CD4-positive, CD25-positive, alpha-beta regulatory T cell (primary cell): ENCODE results near the gene FOXI1. TPM values are rescaled to one million over a fixed set of nuclear protein-coding genes. Genes with fewer than 3 reads are reported as not detected.

Experiments
- ATAC-seq, 2 donors: fragments of 150-1000 bp; cut with Tn5 transposase; one replicate each; pipeline ENCODE4 v1.10.0; 2021; ENCODE audit warnings: low read depth in 2 of 2, moderate number of reproducible peaks in 2 of 2, moderate library complexity in 1 of 2
- DNase-seq, 3 donors: peaks; one replicate each; pipeline versions ENCODE4 v3.0.0 to v3.0.0-alpha.2; 2012 to 2022; ENCODE audit warnings: mixed read lengths in 1 of 3
- H3K27ac ChIP-seq: one replicate; pipeline ENCODE4 v1.7.0; 2013; ENCODE audit warnings: mild to moderate bottlenecking, low read length; ENCODE audit not compliant: insufficient read depth, poor library complexity, severe bottlenecking
- H3K27me3 ChIP-seq: one replicate; pipeline ENCODE4 v1.7.0; 2013; ENCODE audit warnings: low read length; ENCODE audit not compliant: control insufficient read depth, insufficient read depth
- H3K36me3 ChIP-seq: one replicate; pipeline ENCODE4 v1.7.0; 2013; ENCODE audit warnings: mild to moderate bottlenecking, low read length, moderate library complexity; ENCODE audit not compliant: control insufficient read depth, insufficient read depth
- H3K4me1 ChIP-seq: 2 replicates; pipeline ENCODE4 v1.7.0; 2013; ENCODE audit warnings: mild to moderate bottlenecking, low read length; ENCODE audit not compliant: insufficient read depth, control insufficient read depth, poor library complexity, severe bottlenecking
- H3K4me3 ChIP-seq: one replicate; pipeline ENCODE4 v1.7.0; 2013; ENCODE audit warnings: low read depth, mild to moderate bottlenecking, low read length, moderate library complexity
- H3K9me3 ChIP-seq, 2 experiments: 1 replicate in 1 of 2; 2 replicates in 1 of 2; pipeline ENCODE4 v1.7.0; 2013; ENCODE audit warnings: low read length in 2 of 2, mild to moderate bottlenecking in 1 of 2, moderate library complexity in 1 of 2; ENCODE audit not compliant: control insufficient read depth in 2 of 2
- H3K27ac Mint-ChIP-seq, 3 donors: one replicate each; pipeline ENCODE4 v1.8.0; 2020 to 2022; ENCODE audit warnings: mild to moderate bottlenecking in 3 of 3, mixed read lengths in 3 of 3, moderate library complexity in 2 of 3
- H3K27me3 Mint-ChIP-seq: one replicate; pipeline ENCODE4 v1.8.0; 2022; ENCODE audit warnings: mild to moderate bottlenecking, mixed read lengths
- H3K36me3 Mint-ChIP-seq: one replicate; pipeline ENCODE4 v1.8.0; 2020; ENCODE audit warnings: mixed read lengths
- H3K4me1 Mint-ChIP-seq, 4 donors: one replicate each; pipeline ENCODE4 v1.8.0; 2020 to 2022; ENCODE audit warnings: mixed read lengths in 4 of 4, mild to moderate bottlenecking in 1 of 4
- H3K4me3 Mint-ChIP-seq, 4 donors: one replicate each; pipeline ENCODE4 v1.8.0; 2020 to 2022; ENCODE audit warnings: mild to moderate bottlenecking in 4 of 4, mixed read lengths in 4 of 4, moderate library complexity in 3 of 4
- H3K9me3 Mint-ChIP-seq, 7 donors: one replicate each; pipeline ENCODE4 v1.8.0; 2020 to 2022; ENCODE audit warnings: mixed read lengths in 7 of 7, mild to moderate bottlenecking in 3 of 7, moderate library complexity in 2 of 7
- polyA plus RNA-seq, 4 donors: library from polyadenylated mRNA; unstranded; fragments of 300-500 nt; fragmentation: Illumina TruSeq; gene quantifications; one replicate each; pipeline ENCODE4 v1.2.3, GENCODE V29; 2021
- total RNA-seq: library from RNA; stranded (reverse); gene quantifications from one replicate; pipeline ENCODE4 v1.2.3, GENCODE V29; 2022

FOXI1 gene
- total and polyA plus RNA-seq, 5 donors from 2014 or later, result not detected

DNA sequence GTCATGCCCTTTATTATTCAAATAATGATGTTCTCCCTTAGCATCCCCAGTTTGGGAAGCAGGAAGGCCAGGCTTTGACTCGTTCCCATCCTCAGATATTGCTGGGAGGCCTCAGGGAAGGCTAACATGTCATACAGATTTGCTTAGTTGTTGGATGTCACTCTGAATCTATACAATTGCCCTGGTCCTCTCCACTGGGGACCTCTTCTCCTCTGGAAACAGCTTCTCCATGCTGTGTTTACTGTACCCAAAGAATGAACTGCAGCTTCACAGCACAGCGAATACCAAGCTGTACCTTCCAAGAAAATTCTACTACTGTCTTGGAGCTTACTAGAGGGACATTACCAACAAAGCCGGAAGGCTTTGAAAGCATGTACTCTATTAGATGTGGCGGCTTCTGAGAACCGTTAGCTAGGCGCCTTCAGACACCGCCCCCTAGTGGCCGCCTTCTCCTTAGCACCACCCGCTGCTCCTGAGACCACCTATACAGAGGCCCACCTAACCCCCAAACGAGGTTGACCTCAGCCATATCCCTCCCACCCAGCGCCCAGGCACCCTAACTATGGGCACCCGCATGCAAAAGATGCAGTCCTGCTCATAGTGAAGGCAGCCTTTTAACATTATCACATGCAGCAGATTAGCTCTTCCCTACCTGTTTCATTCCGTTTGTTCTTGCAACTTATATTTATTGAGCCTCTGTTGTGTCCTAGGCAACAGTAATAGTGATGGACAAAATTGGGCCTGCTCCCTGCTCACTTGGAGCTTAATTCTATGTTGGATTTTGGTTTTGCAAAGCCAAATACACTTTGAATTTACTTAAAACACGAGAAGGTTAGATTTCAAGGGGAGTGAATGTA, 34.9 kb upstream of the FOXI1 start:
- Histone ChIP-seq H3K36me3 (peaks cover 64% of the 10 kb centered on the region), H3K27me3 (no peaks in the 10 kb centered on the region), H3K4me1 (no peaks in the 10 kb centered on the region), H3K27ac (no peak overlapping the region), H3K9me3 (no peaks in the 10 kb centered on the region), H3K4me3 (no peak overlapping the region)
- no peak for ATAC-seq
- H3K36me3 Mint-ChIP-seq, result peaks cover 84% of the 10 kb centered on the region
- H3K27ac Mint-ChIP-seq, result peak overlapping the region in 1 of 3 donors; percentile 88
- peaks cover 0 to 2% (median 0%) of the 10 kb centered on the region in 4 donors for H3K4me1 Mint-ChIP-seq
- DNase-seq, result peak in 1 of 3 donors; percentile 8
- no peaks in the 10 kb centered on the region for H3K27me3 Mint-ChIP-seq
- no peak overlapping the region for H3K4me3 Mint-ChIP-seq
- H3K9me3 Mint-ChIP-seq, result no peaks in the 10 kb centered on the region

DNA sequence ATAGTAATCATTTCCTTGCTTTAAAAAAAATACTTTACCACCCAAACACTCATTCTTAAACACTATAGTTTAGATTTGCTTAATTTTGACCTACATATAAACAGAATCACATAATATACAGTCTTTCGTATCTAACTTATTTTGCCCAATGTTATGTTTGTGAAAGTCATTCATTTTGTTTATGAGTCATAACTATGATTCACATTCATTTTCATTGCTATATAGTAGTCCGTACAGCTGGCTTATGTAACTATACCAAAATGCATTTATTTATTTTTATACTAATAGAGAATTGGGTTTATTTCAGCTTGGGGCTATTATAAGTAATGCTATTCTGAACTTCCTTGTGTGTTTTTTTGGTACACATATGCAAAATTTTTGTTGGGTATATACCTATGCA, 33.9 kb upstream of the FOXI1 start:
- Mint-ChIP-seq H3K9me3 (no peaks in the 10 kb centered on the region), H3K4me3 (no peak overlapping the region), H3K27ac (no peak overlapping the region), H3K36me3 (peaks cover 84% of the 10 kb centered on the region), H3K4me1 (peaks cover 0 to 2% (median 0%) of the 10 kb centered on the region in 4 donors), H3K27me3 (no peaks in the 10 kb centered on the region)
- Histone ChIP-seq H3K9me3 (no peaks in the 10 kb centered on the region), H3K36me3 (peaks cover 69% of the 10 kb centered on the region), H3K27ac (no peak overlapping the region), H3K27me3 (no peaks in the 10 kb centered on the region), H3K4me3 (no peak overlapping the region), H3K4me1 (no peaks in the 10 kb centered on the region)
- ATAC-seq (no peak), DNase-seq (no peak)

DNA sequence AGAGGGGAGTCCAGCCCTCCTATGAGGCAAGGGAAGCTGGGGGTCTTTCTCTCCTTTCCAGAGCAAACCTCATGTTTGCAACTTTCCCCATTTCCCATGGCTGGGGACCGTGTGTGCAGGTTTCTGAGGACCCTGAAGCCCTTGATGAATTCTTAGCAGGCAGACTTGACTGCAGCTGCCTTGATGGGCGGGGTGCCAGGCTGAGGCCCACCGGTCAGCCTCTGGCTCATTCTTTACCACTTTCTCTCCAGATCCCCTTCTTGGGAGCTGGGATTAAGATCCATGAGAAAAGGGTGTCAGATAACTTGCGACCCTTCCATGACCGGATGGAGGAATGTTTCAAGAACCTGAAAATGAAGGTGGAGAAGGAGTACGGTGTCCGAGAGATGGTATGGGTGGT, 30.0 kb upstream of the FOXI1 start:
- Histone ChIP-seq H3K4me1 (no peaks in the 10 kb centered on the region), H3K27ac (no peak overlapping the region), H3K4me3 (no peak overlapping the region), H3K9me3 (no peaks in the 10 kb centered on the region), H3K36me3 (peaks cover 70% of the 10 kb centered on the region), H3K27me3 (no peaks in the 10 kb centered on the region)
- H3K9me3 Mint-ChIP-seq, result no peaks in the 10 kb centered on the region
- H3K4me3 Mint-ChIP-seq, result no peak overlapping the region
- ATAC-seq, result no peak
- H3K27me3 Mint-ChIP-seq, result no peaks in the 10 kb centered on the region
- H3K27ac Mint-ChIP-seq, result peak overlapping the region in 1 of 3 donors; percentile 59
- peaks cover 77% of the 10 kb centered on the region for H3K36me3 Mint-ChIP-seq
- no peak for DNase-seq
- peaks cover 0 to 2% (median 0%) of the 10 kb centered on the region in 4 donors for H3K4me1 Mint-ChIP-seq

DNA sequence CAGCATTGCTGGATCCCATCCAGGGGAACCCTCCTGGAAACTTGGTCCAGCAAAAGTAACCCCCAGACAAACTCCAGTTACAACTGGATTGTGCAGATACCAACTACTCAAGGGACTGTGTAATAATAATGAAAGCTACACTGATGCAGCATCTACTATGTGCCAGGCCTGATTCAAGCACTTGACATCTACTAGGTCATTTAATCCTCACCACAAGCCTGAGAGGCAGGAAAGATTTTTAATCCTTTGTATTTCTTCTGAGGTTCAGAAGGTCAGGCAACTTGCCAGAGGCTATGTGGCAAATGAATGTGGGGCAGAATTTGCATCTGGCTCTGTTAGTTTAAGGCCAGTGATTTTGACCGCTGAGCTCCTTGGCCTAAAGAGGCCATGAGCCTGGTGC, 29.5 kb upstream of the FOXI1 start:
- Histone ChIP-seq H3K27ac (no peak overlapping the region), H3K36me3 (peaks cover 70% of the 10 kb centered on the region), H3K27me3 (no peaks in the 10 kb centered on the region), H3K4me1 (no peaks in the 10 kb centered on the region), H3K9me3 (no peaks in the 10 kb centered on the region), H3K4me3 (no peak overlapping the region)
- no peak overlapping the region for H3K4me3 Mint-ChIP-seq
- peaks cover 77% of the 10 kb centered on the region for H3K36me3 Mint-ChIP-seq
- peaks cover 0 to 2% (median 0%) of the 10 kb centered on the region in 4 donors for H3K4me1 Mint-ChIP-seq
- H3K27ac Mint-ChIP-seq, result peak overlapping the region in 2 of 3 donors; percentile 59 to 60
- DNase-seq, result no peak
- no peak for ATAC-seq
- no peaks in the 10 kb centered on the region for H3K27me3 Mint-ChIP-seq
- H3K9me3 Mint-ChIP-seq, result peaks cover 0 to 1% (median 0%) of the 10 kb centered on the region in 7 donors

DNA sequence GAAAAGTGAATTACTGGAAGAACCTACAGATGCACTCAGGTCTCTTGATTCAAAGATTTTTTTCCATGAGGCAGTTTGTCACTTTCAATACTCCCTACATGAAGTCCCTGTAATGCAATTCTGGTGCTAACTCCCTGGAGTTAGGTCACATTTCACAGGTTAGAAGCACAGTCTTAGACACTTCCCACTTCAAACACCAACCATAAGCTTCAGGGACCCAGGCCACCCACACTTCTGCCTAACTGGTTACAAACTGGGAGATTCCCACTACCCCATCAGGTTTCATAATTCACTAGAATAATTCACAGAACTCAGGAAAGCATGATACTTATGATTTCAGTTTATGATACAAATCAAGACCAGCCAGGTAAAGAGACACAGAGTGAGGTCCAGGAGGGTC, 29.0 kb upstream of the FOXI1 start:
- H3K9me3 Mint-ChIP-seq, result peaks cover 0 to 1% (median 0%) of the 10 kb centered on the region in 7 donors
- H3K4me1 Mint-ChIP-seq, result peaks cover 0 to 2% (median 0%) of the 10 kb centered on the region in 4 donors
- no peaks in the 10 kb centered on the region for H3K4me1 ChIP-seq
- no peaks in the 10 kb centered on the region for H3K27me3 ChIP-seq
- H3K4me3 Mint-ChIP-seq, result no peak overlapping the region
- peaks cover 74% of the 10 kb centered on the region for H3K36me3 Mint-ChIP-seq
- H3K27ac ChIP-seq, result no peak overlapping the region
- no peaks in the 10 kb centered on the region for H3K9me3 ChIP-seq
- no peaks in the 10 kb centered on the region for H3K27me3 Mint-ChIP-seq
- ATAC-seq (no peak), DNase-seq (no peak)
- peaks cover 74% of the 10 kb centered on the region for H3K36me3 ChIP-seq
- H3K4me3 ChIP-seq, result no peak overlapping the region
- peak overlapping the region in 1 of 3 donors; percentile 60 for H3K27ac Mint-ChIP-seq

DNA sequence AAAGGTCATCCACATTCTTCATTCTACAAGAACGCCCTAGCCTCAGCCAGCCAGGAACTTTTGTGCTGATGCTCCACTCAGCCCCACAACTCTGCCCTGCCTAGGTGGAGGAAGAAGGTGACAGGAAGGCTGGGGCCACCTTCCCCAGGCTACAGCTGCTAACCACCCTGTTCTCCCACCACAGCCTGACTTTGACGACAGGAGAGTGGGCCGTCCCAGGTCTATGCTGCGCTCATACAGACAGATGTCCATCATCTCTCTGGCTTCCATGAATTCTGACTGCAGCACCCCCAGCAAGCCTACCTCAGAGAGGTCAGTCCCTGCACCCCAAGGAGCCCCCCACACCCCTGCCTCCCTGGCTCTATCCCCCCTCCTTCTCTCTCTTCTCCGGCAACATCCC, 28.2 kb upstream of the FOXI1 start:
- DNase-seq (no peak), ATAC-seq (no peak)
- H3K27ac ChIP-seq, result no peak overlapping the region
- no peaks in the 10 kb centered on the region for H3K27me3 ChIP-seq
- no peaks in the 10 kb centered on the region for H3K4me1 ChIP-seq
- peak overlapping the region in 1 of 3 donors; percentile 60 for H3K27ac Mint-ChIP-seq
- H3K4me3 Mint-ChIP-seq, result no peak overlapping the region
- peaks cover 82% of the 10 kb centered on the region for H3K36me3 ChIP-seq
- no peaks in the 10 kb centered on the region for H3K9me3 ChIP-seq
- H3K9me3 Mint-ChIP-seq, result peaks cover 0 to 1% (median 0%) of the 10 kb centered on the region in 7 donors
- H3K4me1 Mint-ChIP-seq, result peaks cover 0 to 2% (median 0%) of the 10 kb centered on the region in 4 donors
- peaks cover 79% of the 10 kb centered on the region for H3K36me3 Mint-ChIP-seq
- no peaks in the 10 kb centered on the region for H3K27me3 Mint-ChIP-seq
- H3K4me3 ChIP-seq, result no peak overlapping the region

DNA sequence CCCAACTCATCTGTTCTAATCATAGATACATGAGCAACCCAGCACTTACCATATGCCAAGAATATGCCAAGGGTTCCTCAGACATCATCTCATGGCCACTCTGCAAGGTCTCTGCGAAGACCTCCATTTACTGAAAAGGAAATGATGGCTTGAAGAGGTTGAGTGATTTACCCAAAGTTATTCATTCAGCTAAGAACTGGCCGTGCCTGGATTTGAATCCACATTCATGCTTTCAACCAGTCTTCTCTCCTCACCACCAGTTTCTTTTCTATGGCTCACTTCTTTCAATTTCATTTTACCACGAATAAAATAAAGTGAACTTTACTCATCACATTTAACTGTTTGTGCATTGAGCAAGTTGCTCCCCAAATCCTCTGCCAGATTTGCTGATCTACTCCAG, 27.2 kb upstream of the FOXI1 start:
- DNase-seq, result no peak
- ATAC-seq, result no peak
- Mint-ChIP-seq H3K9me3 (peaks cover 0 to 1% (median 0%) of the 10 kb centered on the region in 7 donors), H3K27me3 (no peaks in the 10 kb centered on the region), H3K4me1 (peaks cover 0 to 2% (median 0%) of the 10 kb centered on the region in 4 donors), H3K36me3 (peaks cover 78% of the 10 kb centered on the region), H3K27ac (no peak overlapping the region), H3K4me3 (no peak overlapping the region)
- peaks cover 92% of the 10 kb centered on the region for H3K36me3 ChIP-seq
- H3K27ac ChIP-seq, result no peak overlapping the region
- no peaks in the 10 kb centered on the region for H3K27me3 ChIP-seq
- H3K4me1 ChIP-seq, result no peaks in the 10 kb centered on the region
- H3K4me3 ChIP-seq, result no peak overlapping the region
- no peaks in the 10 kb centered on the region for H3K9me3 ChIP-seq

DNA sequence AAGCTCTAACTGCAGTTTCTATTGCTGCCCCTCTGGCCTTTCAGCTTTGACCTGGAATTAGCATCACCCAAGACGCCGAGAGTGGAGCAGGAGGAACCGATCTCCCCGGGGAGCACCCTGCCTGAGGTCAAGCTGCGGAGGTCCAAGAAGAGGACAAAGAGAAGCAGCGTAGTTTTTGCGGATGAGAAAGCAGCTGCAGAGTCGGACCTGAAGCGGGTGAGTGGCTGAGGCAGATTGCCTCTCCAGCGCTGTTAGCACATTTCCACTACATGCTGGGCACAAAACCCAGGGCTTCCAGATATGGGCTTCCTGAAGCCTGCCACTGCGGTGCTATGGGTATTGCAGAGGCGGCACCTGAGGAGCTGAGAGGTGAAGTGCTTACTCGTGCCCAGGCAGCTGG, 26.8 kb upstream of the FOXI1 start:
- no peaks in the 10 kb centered on the region for H3K4me1 Mint-ChIP-seq
- Histone ChIP-seq H3K27ac (no peak overlapping the region), H3K4me3 (no peak overlapping the region), H3K36me3 (peaks cover 96% of the 10 kb centered on the region), H3K9me3 (no peaks in the 10 kb centered on the region), H3K4me1 (no peaks in the 10 kb centered on the region), H3K27me3 (no peaks in the 10 kb centered on the region)
- H3K9me3 Mint-ChIP-seq, result peaks cover 0 to 1% (median 0%) of the 10 kb centered on the region in 7 donors
- peaks cover 80% of the 10 kb centered on the region for H3K36me3 Mint-ChIP-seq
- H3K4me3 Mint-ChIP-seq, result no peak overlapping the region
- ATAC-seq (no peak), DNase-seq (no peak)
- no peak overlapping the region for H3K27ac Mint-ChIP-seq
- no peaks in the 10 kb centered on the region for H3K27me3 Mint-ChIP-seq
